Forelimb muscle (tissue), 1 donor: ENCODE data around the gene CCDC117. TPM values are rescaled to one million over a fixed set of nuclear protein-coding genes. Genes with fewer than 3 reads are reported as not detected.

Experiments
- DNase-seq: peaks from one replicate; pipeline ENCODE4 v3.0.0-alpha.2; 2013; ENCODE audit warnings: low read depth
- polyA plus RNA-seq: library from polyadenylated mRNA; unstranded; fragments of 120-200 nt; gene quantifications from one replicate; pipeline ENCODE4 v1.2.1, GENCODE V29; 2013; ENCODE audit not compliant: insufficient read length

CCDC117 gene
- polyA plus RNA-seq, 1 donor: 23.0 TPM

- DNase-seq: no peak
Measured at GRCh38 chr22:28830441-28830840, 57.9 kb downstream of the CCDC117 start.

- no peak for DNase-seq
Measured at GRCh38 chr22:28831140-28832072, 58.9 kb downstream of the CCDC117 start.

GRCh38 chr22:28832731-28833130 is 60.2 kb downstream of the CCDC117 start:
- no peak for DNase-seq

- no peak for DNase-seq
Measured at GRCh38 chr22:28833276-28833923, 60.9 kb downstream of the CCDC117 start.

- no peak for DNase-seq
Measured at GRCh38 chr22:28835630-28836189, 63.2 kb downstream of the CCDC117 start.

- DNase-seq: no peak
Measured at GRCh38 chr22:28837640-28838039, 65.1 kb downstream of the CCDC117 start.

Other genes starting within 250 kb of the CCDC117 start
- gene TTC28, start 92.9 kb upstream of the CCDC117 start, polyA plus RNA-seq: 24.9 TPM
- gene CHEK2, start 30.9 kb upstream of the CCDC117 start, polyA plus RNA-seq: 6.9 TPM
- gene HSCB, start 30.7 kb upstream of the CCDC117 start, polyA plus RNA-seq: 17.3 TPM
- gene XBP1, start 27.9 kb downstream of the CCDC117 start, polyA plus RNA-seq: 63.7 TPM
- 9.7 TPM for gene ZNRF3, start 110.9 kb downstream of the CCDC117 start, polyA plus RNA-seq